C4-2B (cell line): ENCODE measurements around the gene NSD2.

Experiments used
- H3K27ac ChIP-seq: fragments of 450-650 bp; 2 replicates; pipeline ENCODE4 v1.5.1; 2017
- CTCF ChIP-seq: fragments of 450-650 bp; conservative IDR thresholded peaks from 2 replicates; pipeline ENCODE4 v1.5.1; 2017; ENCODE audit warnings: mild to moderate bottlenecking
- ZFX ChIP-seq: fragments of 450-650 bp; IDR thresholded peaks from 2 replicates; pipeline ENCODE4 v1.6.1; 2017

NSD2 gene

GRCh38 chr4:1866189-1866661 lies 5.0 kb upstream of the NSD2 start:
- no peak overlapping the region for H3K27ac ChIP-seq
- TF ChIP-seq CTCF (no peak), ZFX (no peak)

GRCh38 chr4:1868293-1868692 lies 2.9 kb upstream of the NSD2 start:
- TF ChIP-seq CTCF, result no peak
- no peak for TF ChIP-seq ZFX
- H3K27ac ChIP-seq, result no peak overlapping the region

GRCh38 chr4:1868912-1869311 lies 2.3 kb upstream of the NSD2 start:
- TF ChIP-seq CTCF (no peak), ZFX (no peak)
- H3K27ac ChIP-seq, result peak overlapping the region; percentile 98; the same call in 1 of the 2 replicates

GRCh38 chr4:1869530-1870327 lies 1.5 kb upstream of the NSD2 start:
- TF ChIP-seq ZFX, result no peak
- TF ChIP-seq CTCF, result no peak
- H3K27ac ChIP-seq, result peak overlapping the region; percentile 98

GRCh38 chr4:1870328-1870577 lies 940 bp upstream of the NSD2 start:
- TF ChIP-seq ZFX (no peak), CTCF (no peak)
- peak overlapping the region; percentile 98 for H3K27ac ChIP-seq

- TF ChIP-seq CTCF (no peak), ZFX (peak; percentile 92)
- H3K27ac ChIP-seq, result peak overlapping the region; percentile 90
These were observed 353 bp downstream of the NSD2 start for GRCh38 chr4:1871471-1872021.

- TF ChIP-seq ZFX (no peak), CTCF (no peak)
- H3K27ac ChIP-seq, result no peak overlapping the region
These were observed 1.7 kb downstream of the NSD2 start for GRCh38 chr4:1872870-1873269.
